NCI-H510A treated with DMSO at 0.1 percent for 48 hours (cell line): Measurements from ENCODE around the gene MAPK7.
A peak's percentile ranks its signal among the peaks of the same experiment; 100 is the strongest.
"Not testable (repeated sequence)": the region's sequence is repeated elsewhere in the genome, so short reads cannot be mapped to it uniquely, and the experiment has no call there.

Experiments used
- DNase-seq: peaks from one replicate; lab custom pipeline; 2025; lab: John Stamatoyannopoulos, UW

Gene MAPK7

DNA sequence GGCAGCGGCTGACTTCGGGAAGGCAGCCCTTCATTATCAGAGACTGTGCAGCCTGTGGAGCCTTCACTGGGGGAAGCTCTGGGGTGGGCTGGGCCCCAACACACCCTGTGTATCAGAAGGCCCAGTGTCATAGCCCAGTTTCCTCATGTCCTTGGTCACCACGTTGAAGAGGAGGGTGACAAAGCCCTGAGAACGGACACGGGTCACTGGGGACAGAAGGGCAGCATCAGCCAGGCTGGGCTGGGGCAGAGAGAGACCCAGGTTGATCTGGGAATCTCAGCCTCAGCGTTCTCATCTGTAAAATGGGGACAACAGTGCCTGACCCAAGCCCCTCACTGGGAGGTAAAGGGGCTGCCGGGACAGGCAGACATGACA, 35.1 kb upstream of the MAPK7 start:
- no peak for DNase-seq

GRCh38 chr17:19343671-19344151, 34.6 kb upstream of the MAPK7 start:
- DNase-seq, result no peak

GRCh38 chr17:19344311-19345066, 33.8 kb upstream of the MAPK7 start:
- DNase-seq, result no peak

GRCh38 chr17:19345067-19345460, 33.2 kb upstream of the MAPK7 start:
- no peak for DNase-seq

GRCh38 chr17:19345486-19346350, 32.6 kb upstream of the MAPK7 start:
- DNase-seq, result no peak

GRCh38 chr17:19346351-19347255, 31.7 kb upstream of the MAPK7 start:
- DNase-seq, result no peak

GRCh38 chr17:19347323-19348080, 30.8 kb upstream of the MAPK7 start:
- DNase-seq, result no peak

DNA sequence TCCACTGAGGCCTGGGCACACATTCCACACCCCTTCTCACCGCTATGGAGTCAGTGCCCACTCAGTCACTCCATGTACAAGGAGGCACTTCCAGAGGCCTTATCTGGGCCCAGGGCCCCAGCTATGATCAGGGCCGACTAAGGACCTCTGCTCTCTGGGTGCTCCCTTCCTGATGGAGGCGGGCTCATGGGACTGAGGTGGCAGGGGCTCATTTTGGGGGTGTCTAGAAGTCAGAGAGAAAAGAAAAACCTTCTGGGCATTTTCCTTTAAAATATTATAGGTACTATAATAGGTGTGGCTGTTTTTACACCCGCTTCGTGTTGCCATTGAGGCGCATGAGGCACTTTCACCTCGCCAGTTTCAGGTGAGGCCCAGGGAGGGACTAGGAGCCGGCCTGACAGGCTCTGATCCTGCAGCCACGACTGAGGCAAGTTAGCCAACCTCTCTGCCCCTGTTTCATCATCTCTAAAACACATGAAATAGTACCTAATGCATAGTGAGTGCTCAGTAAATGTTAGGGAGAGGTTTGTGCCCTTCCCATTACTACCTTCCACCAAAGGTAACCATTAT, 30.1 kb upstream of the MAPK7 start:
- no peak for DNase-seq

DNA sequence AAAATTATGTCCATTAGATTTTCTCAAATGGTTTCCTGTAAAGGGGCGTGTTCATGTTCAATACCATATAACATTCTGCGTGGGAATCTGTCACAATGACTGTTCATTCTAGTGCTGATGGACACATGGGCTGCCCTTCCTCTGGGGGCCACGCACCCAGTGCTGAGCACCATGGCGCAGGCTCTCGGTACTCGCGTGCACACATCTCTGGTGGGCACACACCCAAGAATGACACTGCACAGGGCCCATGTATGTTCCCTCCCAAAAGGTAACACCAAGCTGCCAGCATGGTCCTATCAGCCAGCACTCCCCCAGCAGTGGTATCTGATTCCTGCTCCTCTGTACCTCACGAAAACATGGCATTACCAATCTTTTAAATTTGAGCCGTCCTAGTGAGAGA, 29.5 kb upstream of the MAPK7 start:
- no peak for DNase-seq

GRCh38 chr17:19353401-19353800, 24.9 kb upstream of the MAPK7 start:
- DNase-seq, result not testable (repeated sequence)

- no peak for DNase-seq
These were observed 23.6 kb upstream of the MAPK7 start for GRCh38 chr17:19354748-19355147.

DNA sequence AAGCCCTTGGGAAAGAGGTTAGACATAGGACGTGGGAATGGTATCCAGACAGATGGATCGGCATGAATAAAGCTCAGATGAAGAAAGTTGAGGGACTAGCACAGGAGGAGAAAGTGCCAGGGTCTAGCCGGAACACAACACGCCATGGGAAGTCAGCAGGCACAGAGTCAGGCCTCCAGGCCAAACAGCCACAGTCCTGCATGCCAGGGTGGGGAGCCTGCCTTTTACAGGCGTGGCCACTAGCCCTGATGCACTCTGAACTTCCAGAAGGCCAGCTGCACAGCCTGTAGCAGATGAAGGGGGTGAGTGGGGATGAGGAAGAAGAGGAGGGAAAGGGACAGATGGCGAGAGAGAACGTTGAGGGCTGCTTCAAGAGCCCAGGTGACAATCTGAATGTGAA, 20.9 kb upstream of the MAPK7 start:
- no peak for DNase-seq

DNA sequence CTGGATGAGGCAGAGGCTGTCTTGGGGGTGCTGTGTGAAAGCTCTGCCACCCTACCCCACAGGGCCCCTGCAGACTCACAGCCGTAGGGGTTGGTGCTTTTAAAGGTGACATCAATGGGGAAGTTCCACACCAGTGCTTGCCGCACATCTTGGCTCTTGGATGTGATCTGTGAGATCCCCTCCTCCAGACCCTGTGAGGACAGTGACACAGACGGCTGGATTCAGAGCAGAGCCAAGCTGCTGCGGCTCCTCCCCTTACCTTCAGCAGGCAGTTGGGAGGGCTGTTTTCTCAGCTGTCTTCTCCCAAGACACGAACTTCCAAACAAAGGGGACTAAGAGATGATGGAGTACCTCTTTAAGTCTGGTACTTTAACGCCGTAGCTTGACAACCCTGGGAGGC, 20.5 kb upstream of the MAPK7 start:
- DNase-seq, result no peak

GRCh38 chr17:19359151-19359550, 19.1 kb upstream of the MAPK7 start:
- no peak for DNase-seq

DNA sequence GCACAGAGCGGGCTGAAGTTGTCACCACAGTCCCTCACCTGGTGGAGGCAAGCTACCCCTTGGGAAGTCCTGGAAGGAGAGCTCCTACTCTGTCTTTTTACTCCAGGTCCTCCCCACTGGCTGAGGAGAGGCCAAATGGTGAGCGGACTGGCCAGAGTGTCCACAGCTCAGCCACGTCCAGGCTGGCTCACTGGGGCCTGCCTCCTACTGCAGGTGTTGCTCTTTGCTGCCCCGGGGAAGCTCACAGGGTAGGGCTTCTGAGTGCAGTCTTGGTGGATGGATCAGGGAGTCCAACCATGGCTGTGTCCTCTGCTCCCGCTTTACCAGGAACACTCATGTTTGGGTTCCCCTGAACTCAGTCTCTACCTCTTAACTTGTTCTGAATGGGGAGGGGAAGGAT, 18.4 kb upstream of the MAPK7 start:
- DNase-seq, result no peak

- DNase-seq, result no peak
These were observed 17.5 kb upstream of the MAPK7 start for GRCh38 chr17:19360772-19361171.

DNA sequence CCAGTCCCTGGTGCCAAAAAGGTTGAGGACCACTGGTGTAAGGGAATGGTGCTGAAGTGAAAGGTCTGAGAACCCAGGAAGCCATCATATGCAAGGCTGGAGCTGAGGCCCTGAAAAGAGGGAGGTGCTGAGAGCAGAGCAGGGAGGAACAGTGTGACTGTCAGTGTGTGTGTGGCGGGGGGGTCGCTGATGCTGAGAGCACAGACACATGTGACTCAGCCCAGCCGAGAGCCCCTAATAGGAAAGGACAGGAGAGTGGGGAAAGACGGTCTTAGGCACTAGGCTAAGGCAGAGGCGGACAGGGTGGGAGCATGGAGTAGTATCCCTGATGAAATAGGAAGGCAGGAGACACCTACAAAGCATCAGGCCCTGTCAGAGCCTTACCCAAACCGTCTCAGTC, 17.0 kb upstream of the MAPK7 start:
- DNase-seq, result no peak

- DNase-seq, result no peak
These were observed 16.4 kb upstream of the MAPK7 start for GRCh38 chr17:19361944-19362276.

- DNase-seq, result peak; percentile 97
These were observed 15.8 kb upstream of the MAPK7 start, which contains the start of gene B9D1 for GRCh38 chr17:19362277-19363113. TSS of gene B9D1 (minus strand) at chr17:19362723. CDS start at chr17:19362569, 154 bp downstream.

DNA sequence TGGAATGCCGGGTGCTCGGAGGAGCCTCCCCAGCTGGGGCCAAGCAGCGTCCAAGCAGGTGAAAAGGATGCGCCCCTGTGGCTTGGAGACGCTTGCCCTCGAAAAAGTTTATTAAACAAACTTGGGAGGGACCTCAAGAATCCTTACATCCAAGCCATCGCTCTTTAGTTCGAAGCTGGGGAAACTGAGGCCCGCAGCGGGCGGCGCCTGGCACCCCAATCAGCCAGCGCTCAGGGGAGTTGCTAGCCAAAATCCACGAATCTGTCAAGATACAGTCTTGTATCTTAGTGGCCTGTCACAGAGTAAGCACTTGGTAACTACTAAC, 15.2 kb upstream of the MAPK7 start:
- DNase-seq, result no peak
